ENCODE results near the gene LDLRAD4.

Gene LDLRAD4

DNA sequence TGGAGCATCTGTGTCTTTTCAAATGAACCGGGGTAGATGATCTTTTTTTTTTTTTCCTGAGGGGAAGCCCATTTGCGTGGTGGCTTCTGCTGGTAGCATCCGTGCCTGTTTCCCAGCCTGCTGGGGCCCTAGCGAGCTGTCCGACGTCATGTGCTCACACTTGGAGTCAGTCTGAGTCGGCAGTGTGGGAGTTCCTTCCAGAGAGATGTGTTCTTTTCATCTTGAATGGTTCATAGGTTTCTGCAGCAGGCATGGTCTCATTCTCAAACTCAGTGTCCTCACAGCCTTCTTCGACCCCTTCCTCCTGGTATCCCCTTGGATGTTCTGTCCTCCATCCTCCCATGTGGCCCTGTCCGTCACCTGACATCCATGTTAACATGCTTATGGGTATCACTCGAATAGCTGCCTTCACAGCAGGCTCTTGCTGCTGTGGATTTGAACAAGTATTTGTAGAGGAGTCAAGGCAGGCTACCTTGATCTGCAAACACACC lies 51.0 kb downstream of the LDLRAD4 start:
- Histone ChIP-seq H3K4me3 (ENCODE audit: low read length in 2 of 2) (no peak overlapping the region), H2BK5ac (ENCODE audit: low read length) (no peak overlapping the region), H3K18ac (ENCODE audit: low read length) (no peak overlapping the region), H3K4me2 (ENCODE audit: insufficient read depth, low read length, poor library complexity, severe bottlenecking) (no peak overlapping the region), H3K4me1 (ENCODE audit: control insufficient read depth in 2 of 2, insufficient read depth in 1 of 2, low read depth in 1 of 2, low read length in 2 of 2) (peaks cover 0 to 9% of the 10 kb centered on the region in 2 donors), H3K27ac (replicated peaks; ENCODE audit: low read length) (no peak overlapping the region), H2BK15ac (ENCODE audit: low read length) (no peak overlapping the region), H4K91ac (ENCODE audit: low read depth, low read length, poor library complexity) (no peak overlapping the region), H3K79me1 (ENCODE audit: low read depth, low read length) (no peaks in the 10 kb centered on the region), H3K9me3 (replicated peaks in 1 of 2; ENCODE audit: control insufficient read depth in 2 of 2, insufficient read depth in 1 of 2, low read depth in 1 of 2, low read length in 2 of 2) (no peaks in the 10 kb centered on the region), H2BK12ac (ENCODE audit: low read length) (no peak overlapping the region), H3K14ac (ENCODE audit: low read length) (no peak overlapping the region), H3K4ac (ENCODE audit: low read length) (no peak overlapping the region), H2AFZ (ENCODE audit: low read length) (no peak overlapping the region), H4K8ac (ENCODE audit: low read depth, low read length) (no peak overlapping the region), H3K9ac (ENCODE audit: low read depth, low read length, poor library complexity) (no peak overlapping the region), H2AK5ac (ENCODE audit: low read depth, low read length) (no peak overlapping the region), H3K36me3 (replicated peaks in 1 of 2; ENCODE audit: control insufficient read depth in 2 of 2, insufficient read depth in 2 of 2, low read length in 2 of 2) (no peaks in the 10 kb centered on the region), H2BK120ac (ENCODE audit: low read depth, low read length) (no peak overlapping the region), H3K27me3 (ENCODE audit: control insufficient read depth in 3 of 3, insufficient read depth in 3 of 3, low read depth in 1 of 3, low read length in 3 of 3) (no peaks in the 10 kb centered on the region), H3K23ac (ENCODE audit: low read depth, low read length, poor library complexity) (no peak overlapping the region)
- WGBS, 2 donors (ENCODE audit: extremely low coverage in 2 of 2, insufficient read length in 2 of 2, insufficient replicate concordance in 1 of 2): no CpG with 5 or more reads among the region's 10 CpGs
- no peak for DNase-seq (ENCODE audit: low spot score)

DNA sequence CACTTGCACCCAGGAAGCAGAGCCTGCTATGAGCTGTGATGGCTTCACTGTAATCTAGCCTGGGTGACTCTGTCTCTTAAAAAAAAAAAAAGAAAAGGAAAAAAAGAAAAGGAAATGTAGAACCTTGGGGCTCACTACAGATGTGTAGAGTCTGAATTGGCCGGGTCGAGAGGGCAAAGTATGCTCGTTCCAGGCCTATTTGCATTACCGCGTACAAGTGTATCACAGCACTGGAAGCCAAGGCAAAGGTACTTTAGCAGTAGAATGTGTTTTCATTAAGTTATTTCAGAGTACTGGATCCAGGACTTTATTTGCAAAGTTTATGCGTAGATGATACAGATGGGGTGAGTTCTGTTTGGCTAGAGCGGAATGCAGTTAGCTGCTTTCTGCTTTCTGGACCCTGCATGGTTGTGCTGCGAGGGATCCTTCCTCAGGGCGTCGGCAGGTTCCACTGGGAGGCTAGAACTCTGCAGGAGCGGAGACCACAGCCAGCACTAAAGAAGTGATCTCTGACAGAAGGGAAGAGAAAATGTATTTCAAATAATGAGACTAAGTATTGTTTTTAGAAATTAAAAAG lies 51.8 kb downstream of the LDLRAD4 start:
- Histone ChIP-seq H4K91ac (ENCODE audit: low read depth, low read length, poor library complexity) (no peak overlapping the region), H3K14ac (ENCODE audit: low read length) (no peak overlapping the region), H2BK5ac (ENCODE audit: low read length) (no peak overlapping the region), H3K4me2 (ENCODE audit: insufficient read depth, low read length, poor library complexity, severe bottlenecking) (no peak overlapping the region), H2BK12ac (ENCODE audit: low read length) (no peak overlapping the region), H3K4ac (ENCODE audit: low read length) (no peak overlapping the region), H2AFZ (ENCODE audit: low read length) (no peak overlapping the region), H3K36me3 (replicated peaks in 1 of 2; ENCODE audit: control insufficient read depth in 2 of 2, insufficient read depth in 2 of 2, low read length in 2 of 2) (no peaks in the 10 kb centered on the region), H3K4me1 (ENCODE audit: control insufficient read depth in 2 of 2, insufficient read depth in 1 of 2, low read depth in 1 of 2, low read length in 2 of 2) (peaks cover 0 to 9% of the 10 kb centered on the region in 2 donors), H3K23ac (ENCODE audit: low read depth, low read length, poor library complexity) (no peak overlapping the region), H3K9me3 (replicated peaks in 1 of 2; ENCODE audit: control insufficient read depth in 2 of 2, insufficient read depth in 1 of 2, low read depth in 1 of 2, low read length in 2 of 2) (no peaks in the 10 kb centered on the region), H2BK120ac (ENCODE audit: low read depth, low read length) (no peak overlapping the region), H2AK5ac (ENCODE audit: low read depth, low read length) (no peak overlapping the region), H4K8ac (ENCODE audit: low read depth, low read length) (no peak overlapping the region), H3K18ac (ENCODE audit: low read length) (no peak overlapping the region), H3K9ac (ENCODE audit: low read depth, low read length, poor library complexity) (no peak overlapping the region), H3K4me3 (ENCODE audit: low read length in 2 of 2) (no peak overlapping the region), H3K27me3 (ENCODE audit: control insufficient read depth in 3 of 3, insufficient read depth in 3 of 3, low read depth in 1 of 3, low read length in 3 of 3) (no peaks in the 10 kb centered on the region), H3K79me1 (ENCODE audit: low read depth, low read length) (no peaks in the 10 kb centered on the region), H3K27ac (replicated peaks; ENCODE audit: low read length) (no peak overlapping the region), H2BK15ac (ENCODE audit: low read length) (no peak overlapping the region)
- WGBS, 2 donors (ENCODE audit: extremely low coverage in 2 of 2, insufficient read length in 2 of 2, insufficient replicate concordance in 1 of 2): no CpG with 5 or more reads among the region's 11 CpGs
- DNase-seq (ENCODE audit: low spot score): no peak

DNA sequence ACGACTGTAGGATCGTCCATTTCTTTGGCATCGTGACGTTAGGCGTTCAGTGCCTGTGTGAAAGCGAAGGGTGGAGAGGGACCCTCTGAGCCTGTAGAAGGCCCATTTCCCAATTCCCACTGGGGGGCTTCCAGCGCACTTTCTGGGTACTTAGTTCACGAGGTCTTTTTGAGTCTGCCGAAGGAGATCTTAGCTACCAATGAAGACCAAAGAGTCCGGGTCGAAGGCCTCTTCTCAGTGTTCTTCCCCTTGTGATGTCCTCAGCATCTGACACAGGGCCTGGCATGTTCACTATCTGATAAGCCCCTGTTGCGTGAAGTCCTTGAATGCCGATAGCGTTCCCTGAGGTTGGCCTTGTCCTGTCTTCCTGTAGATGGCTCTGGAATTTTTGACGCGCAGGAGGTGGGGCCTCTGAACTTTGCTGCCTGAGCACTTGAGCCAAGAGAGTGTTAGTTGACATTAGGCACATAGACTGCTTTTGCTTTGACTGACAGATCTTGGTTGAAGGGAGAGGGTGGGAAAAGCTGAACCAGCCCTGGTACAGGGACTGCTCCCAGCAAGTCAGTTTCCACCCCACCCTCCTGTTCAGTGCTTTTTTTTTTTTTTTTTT lies 52.8 kb downstream of the LDLRAD4 start:
- Histone ChIP-seq H3K4me3 (ENCODE audit: low read length in 2 of 2) (no peak overlapping the region), H3K4ac (ENCODE audit: low read length) (no peak overlapping the region), H3K36me3 (replicated peaks in 1 of 2; ENCODE audit: control insufficient read depth in 2 of 2, insufficient read depth in 2 of 2, low read length in 2 of 2) (no peaks in the 10 kb centered on the region), H2BK12ac (ENCODE audit: low read length) (no peak overlapping the region), H3K79me1 (ENCODE audit: low read depth, low read length) (no peaks in the 10 kb centered on the region), H3K14ac (ENCODE audit: low read length) (no peak overlapping the region), H3K4me1 (ENCODE audit: control insufficient read depth in 2 of 2, insufficient read depth in 1 of 2, low read depth in 1 of 2, low read length in 2 of 2) (peaks cover 0 to 9% of the 10 kb centered on the region in 2 donors), H3K4me2 (ENCODE audit: insufficient read depth, low read length, poor library complexity, severe bottlenecking) (no peak overlapping the region), H2BK15ac (ENCODE audit: low read length) (no peak overlapping the region), H2BK5ac (ENCODE audit: low read length) (peak overlapping the region; percentile 17), H3K27ac (replicated peaks; ENCODE audit: low read length) (no peak overlapping the region), H3K9ac (ENCODE audit: low read depth, low read length, poor library complexity) (no peak overlapping the region), H2BK120ac (ENCODE audit: low read depth, low read length) (no peak overlapping the region), H4K8ac (ENCODE audit: low read depth, low read length) (no peak overlapping the region), H2AFZ (ENCODE audit: low read length) (no peak overlapping the region), H4K91ac (ENCODE audit: low read depth, low read length, poor library complexity) (no peak overlapping the region), H3K27me3 (ENCODE audit: control insufficient read depth in 3 of 3, insufficient read depth in 3 of 3, low read depth in 1 of 3, low read length in 3 of 3) (no peaks in the 10 kb centered on the region), H3K9me3 (replicated peaks in 1 of 2; ENCODE audit: control insufficient read depth in 2 of 2, insufficient read depth in 1 of 2, low read depth in 1 of 2, low read length in 2 of 2) (no peaks in the 10 kb centered on the region), H3K23ac (ENCODE audit: low read depth, low read length, poor library complexity) (no peak overlapping the region), H2AK5ac (ENCODE audit: low read depth, low read length) (no peak overlapping the region), H3K18ac (ENCODE audit: low read length) (no peak overlapping the region)
- DNase-seq (ENCODE audit: low spot score): no peak
- no CpG with 5 or more reads among the region's 16 CpGs for WGBS, 2 donors (ENCODE audit: extremely low coverage in 2 of 2, insufficient read length in 2 of 2, insufficient replicate concordance in 1 of 2)

DNA sequence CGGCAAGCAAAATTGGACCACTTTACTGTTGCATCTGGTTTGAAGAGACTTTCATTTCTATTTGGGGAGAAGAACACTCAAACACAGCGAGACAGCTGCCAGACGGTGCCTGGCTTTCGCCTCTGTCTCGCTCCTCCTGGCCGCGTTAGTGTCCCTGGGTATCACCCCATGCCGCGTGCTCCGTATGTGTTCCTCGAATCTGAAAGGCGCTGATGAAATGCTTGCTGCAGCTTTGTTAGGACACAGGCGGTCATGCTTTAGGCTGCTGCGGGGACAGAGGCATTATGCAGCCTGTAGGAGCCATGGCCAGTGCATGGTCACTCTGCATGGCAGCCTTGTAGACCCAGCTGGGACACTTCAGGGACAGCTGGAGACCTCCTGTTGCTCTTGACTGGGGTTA lies 53.9 kb downstream of the LDLRAD4 start:
- no CpG with 5 or more reads among the region's 14 CpGs for WGBS, 2 donors (ENCODE audit: extremely low coverage in 2 of 2, insufficient read length in 2 of 2, insufficient replicate concordance in 1 of 2)
- H3K27ac ChIP-seq (replicated peaks; ENCODE audit: low read length): no peak overlapping the region
- H3K9ac ChIP-seq (ENCODE audit: low read depth, low read length, poor library complexity): no peak overlapping the region
- no peak overlapping the region for H3K4ac ChIP-seq (ENCODE audit: low read length)
- H3K79me1 ChIP-seq (ENCODE audit: low read depth, low read length): no peaks in the 10 kb centered on the region
- no peak for DNase-seq (ENCODE audit: low spot score)
- H2BK12ac ChIP-seq (ENCODE audit: low read length): no peak overlapping the region
- H3K4me1 ChIP-seq (ENCODE audit: control insufficient read depth in 2 of 2, insufficient read depth in 1 of 2, low read depth in 1 of 2, low read length in 2 of 2): peaks cover 0 to 9% of the 10 kb centered on the region in 2 donors
- H2BK120ac ChIP-seq (ENCODE audit: low read depth, low read length): no peak overlapping the region
- H3K4me3 ChIP-seq (ENCODE audit: low read length in 2 of 2): no peak overlapping the region
- no peak overlapping the region for H4K8ac ChIP-seq (ENCODE audit: low read depth, low read length)
- no peak overlapping the region for H3K23ac ChIP-seq (ENCODE audit: low read depth, low read length, poor library complexity)
- no peak overlapping the region for H2BK15ac ChIP-seq (ENCODE audit: low read length)
- no peaks in the 10 kb centered on the region for H3K9me3 ChIP-seq (replicated peaks in 1 of 2; ENCODE audit: control insufficient read depth in 2 of 2, insufficient read depth in 1 of 2, low read depth in 1 of 2, low read length in 2 of 2)
- no peak overlapping the region for H2BK5ac ChIP-seq (ENCODE audit: low read length)
- no peak overlapping the region for H2AFZ ChIP-seq (ENCODE audit: low read length)
- H3K27me3 ChIP-seq (ENCODE audit: control insufficient read depth in 3 of 3, insufficient read depth in 3 of 3, low read depth in 1 of 3, low read length in 3 of 3): no peaks in the 10 kb centered on the region
- no peak overlapping the region for H3K4me2 ChIP-seq (ENCODE audit: insufficient read depth, low read length, poor library complexity, severe bottlenecking)
- H3K18ac ChIP-seq (ENCODE audit: low read length): peak overlapping the region; percentile 32
- no peaks in the 10 kb centered on the region for H3K36me3 ChIP-seq (replicated peaks in 1 of 2; ENCODE audit: control insufficient read depth in 2 of 2, insufficient read depth in 2 of 2, low read length in 2 of 2)
- H2AK5ac ChIP-seq (ENCODE audit: low read depth, low read length): no peak overlapping the region
- peak overlapping the region; percentile 21 for H3K14ac ChIP-seq (ENCODE audit: low read length)
- no peak overlapping the region for H4K91ac ChIP-seq (ENCODE audit: low read depth, low read length, poor library complexity)
